ENCODE results near the gene CACNA2D4.

CACNA2D4 gene

GRCh38 chr12:1863823-1864222 is 54.6 kb downstream of the CACNA2D4 start:
- no peak for DNase-seq (ENCODE audit: low read depth)
- TF ChIP-seq, protein P1, sequence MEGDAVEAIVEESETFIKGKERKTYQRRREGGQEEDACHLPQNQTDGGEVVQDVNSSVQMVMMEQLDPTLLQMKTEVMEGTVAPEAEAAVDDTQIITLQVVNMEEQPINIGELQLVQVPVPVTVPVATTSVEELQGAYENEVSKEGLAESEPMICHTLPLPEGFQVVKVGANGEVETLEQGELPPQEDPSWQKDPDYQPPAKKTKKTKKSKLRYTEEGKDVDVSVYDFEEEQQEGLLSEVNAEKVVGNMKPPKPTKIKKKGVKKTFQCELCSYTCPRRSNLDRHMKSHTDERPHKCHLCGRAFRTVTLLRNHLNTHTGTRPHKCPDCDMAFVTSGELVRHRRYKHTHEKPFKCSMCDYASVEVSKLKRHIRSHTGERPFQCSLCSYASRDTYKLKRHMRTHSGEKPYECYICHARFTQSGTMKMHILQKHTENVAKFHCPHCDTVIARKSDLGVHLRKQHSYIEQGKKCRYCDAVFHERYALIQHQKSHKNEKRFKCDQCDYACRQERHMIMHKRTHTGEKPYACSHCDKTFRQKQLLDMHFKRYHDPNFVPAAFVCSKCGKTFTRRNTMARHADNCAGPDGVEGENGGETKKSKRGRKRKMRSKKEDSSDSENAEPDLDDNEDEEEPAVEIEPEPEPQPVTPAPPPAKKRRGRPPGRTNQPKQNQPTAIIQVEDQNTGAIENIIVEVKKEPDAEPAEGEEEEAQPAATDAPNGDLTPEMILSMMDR (IDR thresholded peaks at IDR 0.05; ENCODE audit: control insufficient read depth, extremely low read depth, insufficient read depth): no peak
- H3K4me3 ChIP-seq (ENCODE audit: low read depth, low read length): no peak overlapping the region

GRCh38 chr12:1862973-1863372 is 55.5 kb downstream of the CACNA2D4 start:
- DNase-seq (ENCODE audit: low read depth): no peak
- H3K4me3 ChIP-seq (ENCODE audit: low read depth, low read length): no peak overlapping the region
- TF ChIP-seq, protein P1 (IDR thresholded peaks at IDR 0.05; ENCODE audit: control insufficient read depth, extremely low read depth, insufficient read depth): no peak

DNA sequence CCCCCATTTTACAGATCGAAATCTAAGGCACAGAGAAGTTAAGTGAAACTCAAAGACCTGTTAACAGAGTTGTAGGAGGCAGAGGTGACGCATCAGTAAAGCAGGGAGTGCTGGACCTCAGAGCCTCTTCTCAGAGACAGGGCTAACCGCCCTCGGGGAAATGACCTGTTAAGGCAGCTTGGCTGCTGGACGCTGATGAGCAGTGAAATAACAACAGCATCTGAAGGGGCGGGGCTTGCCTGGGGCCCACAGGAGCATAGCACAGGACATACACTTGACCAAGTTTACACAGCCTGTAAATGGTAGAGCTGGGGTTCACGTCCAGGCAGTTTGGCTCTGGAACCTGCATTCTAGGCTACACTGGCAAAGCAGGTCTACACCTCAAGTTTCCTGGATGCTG is 58.8 kb downstream of the CACNA2D4 start:
- TF ChIP-seq, protein P1 (IDR thresholded peaks at IDR 0.05; ENCODE audit: control insufficient read depth, extremely low read depth, insufficient read depth): no peak
- H3K4me3 ChIP-seq (ENCODE audit: low read depth, low read length): no peak overlapping the region
- no peak for DNase-seq (ENCODE audit: low read depth)

DNA sequence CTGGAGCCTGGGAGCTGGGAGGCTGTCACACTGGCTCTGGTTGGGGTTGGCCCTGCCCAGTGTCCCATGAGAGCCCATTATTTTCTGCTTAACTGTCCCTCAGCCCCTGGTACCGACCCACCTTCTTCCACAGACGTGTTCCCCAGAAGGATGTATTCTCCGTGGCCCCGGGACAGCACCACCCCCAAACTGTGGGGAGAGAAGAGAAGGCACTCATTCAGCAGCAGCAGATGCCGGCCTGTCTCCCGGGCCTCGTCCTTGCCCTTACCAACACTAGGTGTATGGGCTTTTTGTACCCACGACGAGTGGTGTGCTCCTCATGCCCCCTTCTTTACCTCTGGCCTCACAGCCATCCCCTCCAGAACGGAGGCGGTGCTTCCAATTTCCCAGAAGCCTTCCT is 60.0 kb downstream of the CACNA2D4 start:
- TF ChIP-seq, protein P1 (IDR thresholded peaks at IDR 0.05; ENCODE audit: control insufficient read depth, extremely low read depth, insufficient read depth): no peak
- no peak for DNase-seq (ENCODE audit: low read depth)
- no peak overlapping the region for H3K4me3 ChIP-seq (ENCODE audit: low read depth, low read length)

GRCh38 chr12:1857821-1858220 is 60.6 kb downstream of the CACNA2D4 start:
- TF ChIP-seq, protein P1 (IDR thresholded peaks at IDR 0.05; ENCODE audit: control insufficient read depth, extremely low read depth, insufficient read depth): no peak
- no peak overlapping the region for H3K4me3 ChIP-seq (ENCODE audit: low read depth, low read length)
- no peak for DNase-seq (ENCODE audit: low read depth)

- DNase-seq (ENCODE audit: low read depth): no peak
- TF ChIP-seq, protein P1 (IDR thresholded peaks at IDR 0.05; ENCODE audit: control insufficient read depth, extremely low read depth, insufficient read depth): no peak
- H3K4me3 ChIP-seq (ENCODE audit: low read depth, low read length): no peak overlapping the region
Measured at GRCh38 chr12:1857086-1857485, 61.4 kb downstream of the CACNA2D4 start.

GRCh38 chr12:1855241-1855640 is 63.2 kb downstream of the CACNA2D4 start:
- H3K4me3 ChIP-seq (ENCODE audit: low read depth, low read length): no peak overlapping the region

More at GRCh38 chr12:1855241-1855640, 63.2 kb downstream of the CACNA2D4 start:
- TF ChIP-seq, protein P1 (IDR thresholded peaks at IDR 0.05; ENCODE audit: control insufficient read depth, extremely low read depth, insufficient read depth): no peak
- DNase-seq (ENCODE audit: low read depth): no peak

All from LNCaP clone FGC (cell line).